CD4-positive, alpha-beta T cell treated with Interleukin-6 at 100 ng/mL for 8 hours (primary cell): ENCODE results near the gene MAN1C1.
"Not testable (repeated sequence)": the region's sequence is repeated elsewhere in the genome, so short reads cannot be mapped to it uniquely, and the experiment has no call there.

Experiments used
- DNase-seq: peaks from one replicate; pipeline ENCODE4 v3.0.0-alpha.2; 2020; ENCODE audit warnings: mixed read lengths, low spot score

MAN1C1 gene

DNA sequence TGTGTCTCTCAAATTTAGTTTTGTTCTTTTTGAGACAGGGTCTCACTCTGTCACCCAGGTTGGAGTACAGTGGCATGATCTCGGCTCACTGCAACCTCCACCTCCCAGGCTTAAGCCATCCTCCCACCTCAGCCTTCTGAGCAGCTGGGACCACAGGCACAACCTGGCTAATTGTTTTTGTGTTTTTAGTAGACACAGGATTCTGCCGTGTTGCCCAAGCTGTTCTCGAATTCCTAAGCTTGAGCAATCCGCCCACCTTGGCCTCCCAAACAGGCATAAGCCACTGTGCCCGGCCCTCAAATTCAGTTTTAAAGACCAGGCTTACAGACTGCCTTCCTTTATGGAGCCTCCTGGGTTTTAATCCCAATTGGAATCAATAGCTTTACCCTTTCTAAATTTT is 99.7 kb downstream of the MAN1C1 start:
- DNase-seq, result no peak

DNA sequence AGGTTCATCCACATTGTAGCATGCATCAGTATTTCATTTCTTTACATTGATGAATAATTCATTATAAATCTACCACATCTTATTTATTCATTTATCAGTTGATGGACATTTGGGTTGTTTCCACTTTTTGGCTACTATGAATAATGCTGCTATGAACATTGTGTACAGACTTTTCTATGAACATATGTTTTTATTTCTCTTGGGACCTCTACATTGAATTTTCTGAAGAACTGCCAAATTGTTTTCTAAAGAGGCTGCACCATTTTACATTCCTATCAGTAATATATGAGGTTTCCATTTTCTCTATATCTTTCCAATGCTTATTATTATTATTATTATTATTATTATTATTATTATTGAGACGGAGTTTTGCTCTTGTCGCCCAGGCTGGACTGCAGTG is 102.1 kb downstream of the MAN1C1 start:
- DNase-seq, result no peak

DNA sequence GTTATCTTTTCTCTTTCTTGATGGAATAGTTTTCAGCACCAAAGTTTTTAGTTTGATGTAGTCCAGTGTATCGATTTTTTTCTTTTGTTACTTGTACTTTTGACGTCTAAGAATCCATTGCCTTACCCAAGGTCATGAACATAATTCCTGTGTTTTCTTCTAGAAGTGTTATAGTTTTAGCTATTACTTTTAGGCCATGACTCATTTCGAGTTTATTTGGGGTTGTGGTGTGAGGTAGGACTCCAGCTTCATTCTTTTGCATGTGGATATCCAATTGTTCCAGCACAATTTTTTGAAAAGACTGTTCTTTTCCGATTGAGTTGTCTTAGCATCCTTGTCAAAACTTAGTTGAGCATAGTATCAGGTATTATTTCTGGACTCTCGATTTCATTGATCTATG is 104.0 kb downstream of the MAN1C1 start:
- no peak for DNase-seq

DNA sequence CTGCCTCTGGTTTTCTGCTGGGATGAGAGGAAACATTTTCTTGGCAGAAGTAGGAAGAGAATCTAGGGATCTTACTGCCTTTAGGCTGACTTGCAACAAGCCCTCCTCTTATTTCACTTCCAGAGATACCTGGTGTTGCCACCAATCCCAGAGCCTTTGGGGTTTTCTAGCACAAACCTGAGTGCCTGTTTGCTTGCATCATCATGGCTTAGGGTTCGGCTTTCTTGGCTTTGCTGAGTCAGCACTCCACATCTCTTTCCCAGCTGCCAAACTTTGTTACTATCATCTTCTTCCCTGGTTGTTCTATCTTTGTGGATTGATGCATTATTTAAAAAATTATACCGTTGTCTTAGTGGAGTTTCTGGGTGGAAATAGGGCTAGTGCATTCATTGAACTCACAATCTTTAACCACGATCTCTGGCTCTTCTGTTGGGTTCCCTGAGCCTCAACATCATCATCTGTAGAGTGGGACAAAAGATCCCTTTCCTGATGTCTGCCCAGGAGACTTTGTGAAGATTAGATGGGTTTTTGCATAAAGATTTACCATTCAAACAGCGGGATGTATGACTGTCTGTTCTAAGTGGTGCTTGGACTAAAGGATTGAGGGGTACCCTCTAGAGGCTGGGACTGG is 106.8 kb downstream of the MAN1C1 start:
- no peak for DNase-seq

DNA sequence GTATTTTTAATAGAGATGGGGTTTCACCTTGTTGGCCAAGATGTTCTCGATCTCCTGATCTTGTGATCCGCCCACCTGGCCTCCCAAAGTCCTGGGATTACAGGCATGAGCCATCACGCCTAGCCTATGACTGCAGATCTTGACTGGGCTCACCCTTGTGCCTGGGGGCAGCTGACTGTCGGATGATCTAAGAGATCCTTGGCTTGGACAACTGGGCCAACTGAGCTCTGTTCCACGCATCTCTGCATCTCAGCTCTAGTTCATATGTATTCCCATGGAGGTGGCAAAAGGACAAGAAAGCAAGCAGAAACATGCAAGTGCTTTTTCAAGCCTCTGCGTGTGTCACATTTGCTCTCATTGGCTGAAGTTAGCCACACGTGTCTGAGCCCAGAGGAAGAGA is 107.6 kb downstream of the MAN1C1 start:
- no peak for DNase-seq

DNA sequence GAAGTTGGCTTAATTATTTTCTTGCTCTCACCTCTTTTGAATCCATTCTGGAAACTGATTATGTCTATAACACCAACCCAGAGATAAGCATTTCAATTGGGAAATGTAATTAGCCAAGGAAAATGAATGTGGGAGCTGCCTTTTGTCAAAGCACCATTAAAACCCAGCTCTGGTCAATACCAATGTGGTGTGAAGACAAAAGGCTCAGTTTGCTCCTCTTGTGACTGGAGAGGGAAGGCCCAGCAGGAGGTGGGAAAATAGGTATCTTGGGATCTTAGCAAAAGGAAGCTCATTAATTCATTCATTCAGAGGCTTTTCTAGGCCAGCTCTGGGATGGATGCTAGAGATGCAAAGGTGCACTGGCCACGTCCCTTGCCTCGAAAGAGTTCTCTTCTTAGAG is 108.4 kb downstream of the MAN1C1 start:
- DNase-seq, result no peak

DNA sequence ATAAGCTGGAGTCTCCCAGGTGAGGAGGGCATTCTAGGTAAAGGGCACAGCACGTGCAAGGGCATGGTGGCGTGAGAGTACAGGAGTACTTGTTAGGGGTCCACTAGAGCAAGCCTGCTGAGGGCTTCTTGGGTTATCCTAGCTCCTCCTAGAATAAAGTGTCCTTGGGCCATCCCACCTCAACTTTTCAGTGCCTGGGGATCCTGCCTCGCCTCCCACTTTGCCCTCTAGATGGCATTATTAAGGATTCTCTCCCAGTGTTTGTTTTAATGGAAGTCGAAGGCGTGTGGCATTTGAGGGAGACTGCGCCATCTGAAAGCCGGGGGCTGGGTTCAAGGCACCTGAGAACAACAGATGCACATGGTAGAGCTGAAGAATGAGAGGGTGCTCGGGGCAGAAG is 108.9 kb downstream of the MAN1C1 start:
- DNase-seq, result no peak

DNA sequence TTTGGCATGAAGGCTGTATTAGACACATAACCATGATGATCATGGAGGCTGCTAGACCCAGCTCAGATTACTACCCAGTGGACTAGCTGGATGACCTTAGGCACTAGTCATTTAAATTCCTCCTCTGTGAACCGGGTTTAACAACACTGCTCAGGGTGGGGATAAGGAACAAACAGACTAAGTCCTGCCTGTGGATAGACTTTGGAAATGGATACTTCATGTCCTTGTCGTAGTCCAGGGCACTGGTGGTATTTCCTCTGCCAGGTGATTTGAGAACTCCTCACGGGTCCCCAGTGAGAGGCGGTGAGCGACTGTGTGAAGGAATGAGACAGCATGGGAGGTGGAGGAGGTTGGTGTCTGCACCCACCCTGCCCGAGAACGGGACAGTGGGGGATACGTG is 110.5 kb downstream of the MAN1C1 start:
- DNase-seq, result no peak

DNA sequence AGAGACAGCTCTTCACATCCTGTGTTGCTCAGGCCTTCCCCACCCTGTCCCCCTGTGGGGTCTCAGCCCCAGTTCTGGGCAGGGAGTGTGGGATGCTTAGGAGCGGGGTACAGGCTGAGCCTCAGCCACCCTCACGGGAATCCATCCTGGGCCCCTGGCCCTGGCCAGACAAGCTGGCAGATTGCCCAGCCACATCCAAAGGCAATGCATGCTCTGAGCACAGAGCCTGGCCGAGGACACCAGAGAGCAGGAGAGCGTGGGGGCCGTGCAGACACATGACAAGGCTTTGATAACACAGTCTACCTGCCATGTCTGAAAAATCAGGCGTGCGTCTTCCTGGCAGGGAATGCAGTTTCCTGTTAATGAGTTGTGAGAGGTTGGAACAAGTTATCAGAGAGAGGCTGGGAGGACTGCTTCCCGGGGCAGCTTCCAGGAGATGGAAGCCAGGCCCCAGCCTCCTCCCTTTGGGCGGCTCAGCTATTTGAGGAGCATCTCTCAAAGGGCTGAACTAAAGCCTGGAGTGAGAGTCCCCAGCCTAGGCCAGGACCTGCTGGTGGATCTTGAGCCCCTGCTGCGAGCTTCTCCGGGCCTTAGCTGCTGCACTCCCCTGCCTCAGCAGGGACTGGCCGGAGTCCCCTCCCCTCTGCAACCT is 111.2 kb downstream of the MAN1C1 start:
- DNase-seq, result no peak

DNA sequence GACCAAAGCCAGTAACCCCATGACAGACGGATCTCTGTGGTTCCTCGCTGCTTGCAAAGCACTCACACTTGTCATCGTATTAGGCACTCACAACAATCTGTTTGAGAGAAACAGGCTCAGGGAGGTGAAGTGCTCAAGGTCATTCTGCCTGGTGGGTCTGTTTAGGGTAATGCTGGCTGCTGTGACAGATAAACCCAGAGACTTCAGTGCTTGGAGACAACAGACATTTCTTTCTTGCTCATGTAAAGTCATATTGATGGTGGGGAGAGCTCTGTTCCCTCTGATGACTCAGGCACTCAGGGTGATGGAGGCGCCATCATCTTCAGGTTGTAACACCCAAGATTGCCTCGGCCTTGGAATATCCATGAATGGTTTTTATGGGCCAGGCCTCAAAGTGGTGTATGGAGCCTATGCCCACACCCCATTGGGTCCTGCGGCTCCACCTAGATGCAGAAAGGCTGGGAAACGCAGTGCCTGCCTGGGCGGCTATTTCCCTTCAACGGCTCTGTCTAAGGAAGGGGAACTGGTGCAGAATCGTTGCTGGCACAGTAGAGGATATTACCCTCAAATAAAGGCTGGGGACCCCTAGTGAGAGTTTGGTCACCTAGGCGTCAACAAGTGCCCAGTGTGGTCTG is 111.8 kb downstream of the MAN1C1 start:
- no peak for DNase-seq

DNA sequence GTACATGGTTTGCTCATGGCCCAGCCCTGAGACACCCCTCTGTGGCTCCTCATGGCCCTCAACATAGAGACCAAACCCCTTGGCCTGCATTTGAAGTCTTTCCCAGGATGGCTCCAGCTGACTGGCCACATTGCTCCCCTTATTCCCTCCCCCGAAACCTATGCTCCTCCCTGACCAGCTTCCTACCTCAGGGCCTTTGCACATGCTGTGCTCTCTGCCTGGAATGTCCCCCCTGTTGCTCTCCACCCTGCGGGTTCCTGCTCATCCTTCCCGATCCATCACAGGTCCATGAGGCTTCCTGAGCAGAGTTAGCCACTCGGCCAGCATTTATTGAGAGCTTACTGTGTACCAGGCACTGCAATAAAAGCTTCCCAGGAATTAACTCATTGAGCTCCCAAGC is 112.5 kb downstream of the MAN1C1 start:
- DNase-seq, result no peak

DNA sequence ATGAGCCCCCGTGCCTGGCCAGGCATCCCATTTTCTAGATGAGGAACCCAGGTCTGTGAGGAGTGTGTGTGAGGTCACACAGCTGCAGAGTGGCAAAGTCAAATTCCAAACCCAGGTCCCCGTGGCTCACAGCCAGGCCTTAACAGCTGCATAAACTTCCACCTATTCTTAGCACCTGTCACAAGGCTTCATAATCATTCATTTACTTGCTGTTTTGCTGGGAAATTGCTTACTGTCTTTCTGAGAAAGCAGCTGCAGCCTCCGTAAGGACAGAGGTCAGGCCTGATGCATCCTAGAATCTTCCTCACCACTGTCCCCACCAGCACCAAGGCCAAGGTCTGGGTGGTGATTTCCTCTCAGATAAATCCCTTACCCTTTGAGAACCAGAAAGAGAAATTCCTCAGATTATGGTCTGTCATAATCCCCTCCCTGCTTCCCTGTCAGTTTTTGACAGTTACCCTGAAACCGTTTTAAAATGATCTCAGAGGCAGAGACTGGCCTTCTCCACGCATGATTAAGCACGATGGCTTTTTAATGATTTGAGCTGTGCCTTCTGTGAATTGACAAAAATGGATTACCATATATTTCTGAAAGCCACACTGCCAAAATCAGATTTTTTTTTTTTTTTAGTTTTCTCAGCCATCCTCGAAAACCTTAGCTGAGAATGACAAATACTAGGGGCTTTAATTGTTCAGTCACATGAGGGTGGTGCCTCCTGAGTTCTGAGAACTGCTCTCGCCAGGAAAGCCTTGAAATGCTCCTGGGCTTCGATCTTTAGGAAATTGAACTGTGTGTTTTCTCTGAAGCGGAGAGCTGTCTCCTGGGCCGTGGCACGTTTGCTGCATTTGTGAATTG is 113.4 kb downstream of the MAN1C1 start:
- DNase-seq, result no peak

DNA sequence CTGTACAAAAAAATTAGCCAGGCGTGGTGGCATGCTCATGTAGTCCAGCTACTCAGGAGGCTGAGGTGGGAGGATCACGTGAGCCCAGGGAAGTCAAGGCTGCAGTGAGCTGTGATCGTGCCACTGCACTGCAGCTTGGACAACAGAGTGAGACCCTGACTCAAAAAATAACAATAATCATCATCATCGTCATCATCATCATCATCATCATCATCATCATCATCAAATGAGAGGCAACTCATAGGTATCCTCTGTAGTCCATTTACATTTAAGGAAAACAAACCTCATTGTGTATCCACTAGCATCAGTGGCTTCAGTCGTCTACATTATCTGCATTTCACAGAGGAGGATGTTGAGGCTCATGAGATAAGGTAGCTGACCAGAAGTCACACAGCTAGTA is 114.6 kb downstream of the MAN1C1 start:
- no peak for DNase-seq

DNA sequence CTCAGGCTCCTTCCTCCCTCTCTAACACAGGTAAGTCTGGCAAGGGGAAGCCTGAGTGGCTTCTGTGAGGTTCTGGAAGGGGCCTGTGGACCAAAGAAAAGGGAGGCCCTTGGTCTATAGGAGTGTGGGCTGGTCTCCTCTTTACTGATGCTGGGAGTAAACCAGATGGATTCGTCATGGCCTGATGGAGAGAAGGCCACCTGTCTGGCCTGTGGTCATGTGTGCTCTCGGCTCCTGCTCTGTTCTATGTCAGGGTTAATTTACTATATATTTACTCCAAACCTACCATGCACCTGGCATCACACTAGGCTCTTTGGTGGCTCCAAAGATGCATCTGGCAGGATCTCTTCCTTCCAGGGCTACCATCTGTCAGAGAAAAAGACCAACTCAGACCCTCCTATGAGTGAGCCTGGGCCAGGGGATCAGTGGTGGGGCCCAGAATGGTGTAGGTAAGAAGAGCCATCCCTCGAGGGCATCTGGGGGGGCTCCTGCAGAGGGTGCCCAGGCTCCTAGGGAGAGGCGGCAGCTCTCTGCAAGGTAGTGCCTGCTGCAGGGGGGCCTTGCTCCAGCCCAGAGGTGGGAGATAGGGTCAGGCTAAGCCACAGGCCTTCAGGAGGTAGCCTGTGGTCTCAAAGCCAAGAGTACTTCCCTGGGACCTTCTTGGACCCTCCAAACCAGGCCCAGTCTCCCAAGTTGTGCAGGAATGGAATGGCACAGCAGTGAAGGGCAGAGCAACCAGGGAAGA is 115.2 kb downstream of the MAN1C1 start:
- no peak for DNase-seq

DNA sequence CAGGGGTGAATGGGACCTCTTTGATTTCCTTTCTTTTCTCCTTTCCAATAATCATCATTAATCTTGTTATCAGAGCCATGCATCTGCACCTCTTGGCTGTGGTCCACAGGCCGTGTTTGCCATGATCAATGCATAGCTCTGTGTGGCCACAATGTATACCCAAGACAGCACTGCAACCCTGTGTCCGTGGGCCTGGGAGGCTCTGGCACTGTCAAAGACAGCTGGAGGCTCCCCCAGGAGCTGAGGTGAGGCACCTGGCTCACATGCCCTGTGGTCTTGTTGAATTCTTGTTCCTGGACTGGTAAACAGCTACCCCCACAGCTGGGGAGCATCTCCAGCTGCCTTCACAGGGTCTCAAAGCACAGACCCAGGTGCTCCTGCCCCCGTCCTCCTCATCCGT is 116.2 kb downstream of the MAN1C1 start:
- no peak for DNase-seq

DNA sequence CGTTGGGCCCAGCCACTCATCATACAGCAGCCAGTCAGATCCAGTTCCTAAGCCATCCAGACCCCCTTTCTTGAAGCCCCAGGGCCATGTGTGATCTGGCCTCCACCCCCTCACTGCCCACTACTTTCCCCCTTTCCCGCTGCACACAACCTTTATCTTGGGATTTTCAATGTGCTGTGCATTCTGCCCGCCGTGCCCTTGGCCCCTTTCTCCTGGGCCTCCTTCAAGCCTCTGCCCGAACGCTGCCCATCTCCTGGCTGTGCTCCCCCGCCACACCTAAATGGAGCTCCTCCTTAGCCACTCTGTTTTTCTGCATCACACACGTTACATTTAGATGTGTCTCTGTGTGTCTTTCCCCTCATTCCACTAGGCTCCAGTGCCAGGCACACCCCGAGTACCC is 116.7 kb downstream of the MAN1C1 start:
- no peak for DNase-seq

DNA sequence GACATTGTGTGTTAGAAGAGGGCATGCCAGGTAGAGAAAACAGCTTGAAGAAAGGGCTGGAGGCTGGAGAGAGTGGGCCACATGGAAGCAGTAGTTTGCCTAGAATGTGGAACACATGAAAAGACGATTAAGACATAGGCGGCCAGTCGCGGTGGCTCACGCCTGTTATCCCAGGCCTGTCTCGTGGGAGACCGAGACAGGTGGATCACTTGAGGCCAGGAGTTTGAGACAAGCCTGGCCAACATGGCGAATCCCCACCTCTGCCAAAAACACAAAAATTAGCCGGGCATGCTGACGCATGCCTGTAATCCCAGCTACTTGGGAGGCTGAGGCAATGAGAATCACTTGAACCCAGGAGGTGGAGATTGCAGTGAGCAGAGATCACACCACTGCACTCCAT is 118.4 kb downstream of the MAN1C1 start:
- DNase-seq, result not testable (repeated sequence)

DNA sequence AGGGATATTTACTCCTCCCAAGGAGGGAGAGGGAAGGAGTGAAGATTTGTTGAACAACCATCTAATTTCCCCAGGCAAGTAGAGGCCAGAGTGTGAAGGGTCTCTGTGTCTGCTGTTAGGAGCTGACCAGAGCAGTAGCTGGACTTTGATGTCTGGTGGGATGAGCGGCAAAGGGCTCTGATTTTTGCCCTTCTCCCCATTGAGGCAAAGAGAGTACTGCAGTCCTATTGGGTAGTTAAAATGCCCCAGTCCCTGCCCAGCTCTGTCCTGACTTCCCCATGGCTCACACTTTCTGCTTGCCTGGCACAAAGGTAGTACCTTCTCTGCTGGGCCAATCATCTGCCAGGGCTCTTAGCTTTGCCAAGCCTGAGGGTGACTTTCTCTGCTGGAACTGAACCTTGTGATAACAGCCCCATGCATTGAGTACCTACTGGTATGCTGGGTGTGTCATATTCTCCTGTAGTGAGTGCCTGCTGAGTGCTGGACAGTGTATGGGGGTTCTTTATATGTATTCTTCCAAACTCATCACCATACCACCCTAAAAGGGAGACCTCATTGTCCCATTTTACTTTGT is 119.5 kb downstream of the MAN1C1 start:
- no peak for DNase-seq

DNA sequence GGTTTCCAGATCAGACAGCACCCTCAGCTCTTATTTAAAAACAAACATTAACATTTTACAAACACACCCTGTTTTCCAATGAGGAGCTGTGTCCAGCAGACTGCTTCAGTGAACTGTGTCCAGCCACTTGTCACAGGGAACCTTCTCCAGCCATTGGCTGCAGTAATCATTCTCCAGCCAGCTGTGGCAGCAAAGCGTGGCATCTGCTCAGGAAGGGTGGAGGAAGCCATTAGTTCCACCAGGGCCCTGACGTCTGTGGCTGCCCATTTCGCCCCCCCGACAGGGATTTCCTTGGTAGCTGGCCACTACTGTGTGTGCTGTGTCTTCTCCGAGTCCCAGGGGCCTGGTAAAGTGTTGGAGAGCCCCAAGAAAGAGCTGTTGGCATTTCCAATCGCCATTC is 120.5 kb downstream of the MAN1C1 start:
- no peak for DNase-seq

DNA sequence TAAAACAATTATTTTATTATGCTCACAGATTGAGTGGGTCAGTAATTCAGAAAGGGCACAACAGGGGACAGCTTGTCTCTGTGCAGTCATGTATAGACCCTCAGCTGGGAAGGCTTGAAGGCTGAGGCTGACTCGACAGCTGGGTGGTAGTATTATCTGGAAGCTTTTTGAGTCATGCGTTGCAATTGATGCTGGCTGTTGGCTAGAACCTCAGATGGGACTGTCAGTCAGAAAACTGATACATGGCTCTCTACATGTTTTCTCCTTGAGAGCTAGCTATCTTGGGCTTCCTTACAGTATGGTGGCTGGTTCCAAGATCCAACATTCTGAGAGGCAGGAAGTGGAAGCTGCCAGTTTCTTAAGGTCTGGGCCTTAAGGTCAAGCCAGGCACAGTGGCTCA is 121.9 kb downstream of the MAN1C1 start:
- DNase-seq, result no peak

DNA sequence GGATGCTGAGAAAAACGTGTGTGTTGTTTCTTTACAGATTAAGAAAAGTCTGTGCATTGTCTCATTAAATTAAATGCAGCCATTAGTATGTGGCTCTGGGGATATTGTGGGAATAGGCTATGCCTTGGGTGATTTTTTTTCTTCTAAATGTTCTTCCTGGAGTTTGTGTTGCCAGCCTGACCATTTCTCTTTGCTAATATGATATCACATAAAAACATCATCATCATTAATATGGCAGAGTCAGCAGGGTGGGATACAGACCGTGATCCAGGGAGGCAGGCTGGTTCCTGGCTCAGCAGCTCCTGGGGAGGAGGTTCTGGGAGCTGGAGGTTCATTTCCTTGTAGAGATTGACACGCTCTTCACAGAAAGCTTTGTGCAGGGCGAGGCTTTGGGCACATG is 122.8 kb downstream of the MAN1C1 start:
- no peak for DNase-seq

DNA sequence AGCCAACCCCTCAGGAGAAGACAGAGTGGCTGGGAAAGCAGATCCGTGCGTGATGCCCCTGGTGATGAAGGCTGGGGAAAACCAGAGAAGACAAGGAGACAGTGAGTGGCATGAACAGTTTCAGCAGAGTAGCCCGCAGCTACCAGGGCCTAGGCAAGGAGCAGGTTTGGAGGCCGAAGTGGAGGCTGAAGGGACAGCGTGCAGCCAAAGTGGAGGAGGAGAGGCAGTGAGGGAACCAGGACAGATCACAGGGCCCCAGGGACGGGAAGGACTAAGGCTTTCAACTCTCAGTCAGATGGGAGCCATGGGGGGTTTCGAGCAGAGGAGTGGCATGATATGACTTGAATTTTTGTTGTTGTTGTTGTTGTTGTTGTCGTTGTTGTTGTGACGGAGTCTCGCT is 123.5 kb downstream of the MAN1C1 start:
- DNase-seq, result no peak
